OCI-LY7 (cell line): Measurements from ENCODE around the gene ARHGEF16.

Source experiments
- CTCF ChIP-seq: fragments of 200-600 bp; sonication (generic); conservative IDR thresholded peaks from 2 replicates; pipeline ENCODE4 v1.5.1; 2014; ENCODE audit warnings: mild to moderate bottlenecking, antibody characterized with exemption, low read length, moderate library complexity, mixed read lengths
- EZH2phosphoT487 ChIP-seq: fragments of 200-600 bp; sonication (generic); IDR thresholded peaks from 2 replicates; pipeline ENCODE4 v1.6.1; 2018; ENCODE audit warnings: low read depth, borderline replicate concordance, mild to moderate bottlenecking, mixed run types, antibody characterized with exemption, low read length, moderate library complexity, mixed read lengths

- TF ChIP-seq CTCF (no peak), EZH2phosphoT487 (no peak)
Observed at GRCh38 chr1:3443807-3444206, 10.7 kb upstream of the ARHGEF16 start.
